ENCODE results near the gene LDLR.

DNA sequence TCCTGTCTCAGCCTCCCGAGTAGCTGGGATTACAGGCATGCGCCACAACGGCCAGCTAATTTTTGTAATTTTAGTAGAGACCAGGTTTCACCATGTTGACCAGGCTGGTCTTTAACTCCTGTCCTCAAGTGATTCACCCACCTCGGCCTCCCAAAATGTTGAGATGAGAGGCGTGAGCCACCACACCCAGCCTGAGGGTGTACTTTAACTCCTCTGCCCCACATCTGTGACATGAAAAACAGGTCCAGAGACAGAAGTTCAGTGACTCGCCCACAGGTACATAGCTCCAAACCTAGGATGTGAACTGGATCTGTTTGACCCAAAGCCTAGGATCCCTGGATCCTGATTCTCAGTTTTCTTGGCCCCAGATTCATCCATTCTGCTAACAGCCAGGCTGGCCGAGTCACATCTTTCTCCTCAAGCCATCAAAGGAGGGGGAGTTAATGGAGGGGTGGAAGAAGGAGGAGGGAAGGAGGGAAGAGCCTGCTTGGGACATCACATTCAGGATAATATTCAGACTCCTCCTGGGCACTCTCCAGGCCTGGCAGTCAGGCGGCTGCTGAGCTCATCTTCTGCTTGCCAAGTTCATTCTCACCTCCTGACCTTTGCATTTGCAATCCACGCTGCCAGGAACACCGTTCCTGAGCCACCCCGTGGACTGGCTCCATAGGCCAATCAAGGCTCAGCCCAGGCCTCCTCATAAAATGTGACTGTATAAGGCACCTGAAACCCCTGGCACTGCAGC is 63.2 kb downstream of the LDLR start:
- TF ChIP-seq, protein P1, sequence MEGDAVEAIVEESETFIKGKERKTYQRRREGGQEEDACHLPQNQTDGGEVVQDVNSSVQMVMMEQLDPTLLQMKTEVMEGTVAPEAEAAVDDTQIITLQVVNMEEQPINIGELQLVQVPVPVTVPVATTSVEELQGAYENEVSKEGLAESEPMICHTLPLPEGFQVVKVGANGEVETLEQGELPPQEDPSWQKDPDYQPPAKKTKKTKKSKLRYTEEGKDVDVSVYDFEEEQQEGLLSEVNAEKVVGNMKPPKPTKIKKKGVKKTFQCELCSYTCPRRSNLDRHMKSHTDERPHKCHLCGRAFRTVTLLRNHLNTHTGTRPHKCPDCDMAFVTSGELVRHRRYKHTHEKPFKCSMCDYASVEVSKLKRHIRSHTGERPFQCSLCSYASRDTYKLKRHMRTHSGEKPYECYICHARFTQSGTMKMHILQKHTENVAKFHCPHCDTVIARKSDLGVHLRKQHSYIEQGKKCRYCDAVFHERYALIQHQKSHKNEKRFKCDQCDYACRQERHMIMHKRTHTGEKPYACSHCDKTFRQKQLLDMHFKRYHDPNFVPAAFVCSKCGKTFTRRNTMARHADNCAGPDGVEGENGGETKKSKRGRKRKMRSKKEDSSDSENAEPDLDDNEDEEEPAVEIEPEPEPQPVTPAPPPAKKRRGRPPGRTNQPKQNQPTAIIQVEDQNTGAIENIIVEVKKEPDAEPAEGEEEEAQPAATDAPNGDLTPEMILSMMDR (IDR thresholded peaks at IDR 0.05; ENCODE audit: insufficient read depth, low read depth, low read length), result no peak
- TF ChIP-seq EZH2 (IDR thresholded peaks at IDR 0.05; ENCODE audit: insufficient read depth, low read length), result no peak

Measured in astrocyte (in vitro differentiated cells and primary cell).